Activated naive CD8-positive, alpha-beta T cell treated with anti-CD3 and anti-CD28 coated beads, Interleukin-2, amount 10 ng/mL, durations not matched to agents 7 days and 5 days (primary cell): ENCODE results near the gene KMT2A. TPM values are rescaled to one million over a fixed set of nuclear protein-coding genes. Genes with fewer than 3 reads are reported as not detected.

Source experiments
- ATAC-seq: fragments of 150-1000 bp; cut with Tn5 transposase; one replicate; pipeline ENCODE4 v1.10.0; 2021; ENCODE audit warnings: low read depth, moderate library complexity
- POLR2A ChIA-PET: fragments of 350-600 bp; sonication (Branson Sonifier 250); formaldehyde crosslinking; loops from one replicate; lab custom pipeline; 2021; ENCODE audit warnings: antibody characterized with exemption; lab: Charles Lee
- DNase-seq: peaks from one replicate; pipeline ENCODE4 v3.0.0; 2021
- H3K27ac Mint-ChIP-seq: one replicate; pipeline ENCODE4 v1.8.0; 2022; ENCODE audit warnings: mild to moderate bottlenecking, mixed read lengths
- H3K27me3 Mint-ChIP-seq: one replicate; pipeline ENCODE4 v1.8.0; 2022; ENCODE audit warnings: mild to moderate bottlenecking, moderate library complexity, mixed read lengths
- H3K36me3 Mint-ChIP-seq: one replicate; pipeline ENCODE4 v1.8.0; 2021; ENCODE audit warnings: mild to moderate bottlenecking, mixed read lengths
- H3K4me1 Mint-ChIP-seq: one replicate; pipeline ENCODE4 v1.8.0; 2021; ENCODE audit warnings: mixed read lengths
- H3K4me3 Mint-ChIP-seq: one replicate; pipeline ENCODE4 v1.8.0; 2022; ENCODE audit warnings: mild to moderate bottlenecking, moderate library complexity, mixed read lengths
- H3K9me3 Mint-ChIP-seq: one replicate; pipeline ENCODE4 v1.8.0; 2021; ENCODE audit warnings: mixed read lengths
- total RNA-seq, 2 experiments: library from RNA; stranded (reverse); gene quantifications; one replicate each; pipeline ENCODE4 v1.2.3, GENCODE V29; 2021

Gene KMT2A
- total RNA-seq, 2 experiments from 2014 or later = 117 to 126 TPM

GRCh38 chr11:118533769-118534729 is 97.8 kb downstream of the KMT2A start:
- ATAC-seq (no peak), DNase-seq (no peak)
- H3K9me3 Mint-ChIP-seq = no peaks in the 10 kb centered on the region
- H3K27ac Mint-ChIP-seq = no peak overlapping the region
- POLR2A ChIA-PET = interaction anchor here (1.0 kb wide), 1 partner anchor 39 kb away, joined by 3 read pairs; no protein-coding TSS in a partner anchor
- H3K27me3 Mint-ChIP-seq = no peaks in the 10 kb centered on the region
- no peak overlapping the region for H3K4me3 Mint-ChIP-seq
- H3K36me3 Mint-ChIP-seq = peaks cover 1% of the 10 kb centered on the region
- H3K4me1 Mint-ChIP-seq = peaks cover 13% of the 10 kb centered on the region

DNA sequence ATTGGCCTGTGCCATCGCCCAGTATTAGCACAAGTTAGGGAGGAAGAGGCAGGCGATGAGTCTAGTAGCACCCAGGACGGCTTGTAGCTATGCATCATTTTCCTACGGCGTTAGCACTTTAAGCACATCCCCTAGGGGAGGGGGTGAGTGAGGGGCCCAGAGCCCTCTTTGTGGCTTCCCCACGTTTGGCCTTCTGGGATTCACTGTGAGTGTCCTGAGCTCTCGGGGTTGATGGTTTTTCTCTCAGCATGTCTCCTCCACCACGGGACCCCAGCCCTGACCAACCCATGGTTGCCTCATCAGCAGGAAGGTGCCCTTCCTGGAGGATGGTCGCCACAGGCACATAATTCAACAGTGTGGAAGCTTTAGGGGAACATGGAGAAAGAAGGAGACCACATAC is 99.0 kb downstream of the KMT2A start:
- Mint-ChIP-seq H3K4me3 (no peak overlapping the region), H3K9me3 (no peaks in the 10 kb centered on the region), H3K36me3 (peaks cover 1% of the 10 kb centered on the region), H3K4me1 (peaks cover 6% of the 10 kb centered on the region), H3K27me3 (no peaks in the 10 kb centered on the region), H3K27ac (no peak overlapping the region)
- POLR2A ChIA-PET = no interaction called here
- DNase-seq = no peak
- ATAC-seq = no peak

- ATAC-seq (no peak), DNase-seq (no peak)
- Mint-ChIP-seq H3K36me3 (no peaks in the 10 kb centered on the region), H3K27me3 (no peaks in the 10 kb centered on the region), H3K9me3 (no peaks in the 10 kb centered on the region), H3K27ac (no peak overlapping the region), H3K4me3 (no peak overlapping the region), H3K4me1 (peaks cover 2% of the 10 kb centered on the region)
- POLR2A ChIA-PET = no interaction called here
Observed at GRCh38 chr11:118536726-118537125, 100.4 kb downstream of the KMT2A start.

GRCh38 chr11:118537409-118537980 is 101.2 kb downstream of the KMT2A start:
- Mint-ChIP-seq H3K27ac (no peak overlapping the region), H3K27me3 (no peaks in the 10 kb centered on the region), H3K4me3 (no peak overlapping the region), H3K9me3 (no peaks in the 10 kb centered on the region), H3K36me3 (no peaks in the 10 kb centered on the region), H3K4me1 (no peaks in the 10 kb centered on the region)
- no peak for ATAC-seq
- POLR2A ChIA-PET = no interaction called here
- no peak for DNase-seq

DNA sequence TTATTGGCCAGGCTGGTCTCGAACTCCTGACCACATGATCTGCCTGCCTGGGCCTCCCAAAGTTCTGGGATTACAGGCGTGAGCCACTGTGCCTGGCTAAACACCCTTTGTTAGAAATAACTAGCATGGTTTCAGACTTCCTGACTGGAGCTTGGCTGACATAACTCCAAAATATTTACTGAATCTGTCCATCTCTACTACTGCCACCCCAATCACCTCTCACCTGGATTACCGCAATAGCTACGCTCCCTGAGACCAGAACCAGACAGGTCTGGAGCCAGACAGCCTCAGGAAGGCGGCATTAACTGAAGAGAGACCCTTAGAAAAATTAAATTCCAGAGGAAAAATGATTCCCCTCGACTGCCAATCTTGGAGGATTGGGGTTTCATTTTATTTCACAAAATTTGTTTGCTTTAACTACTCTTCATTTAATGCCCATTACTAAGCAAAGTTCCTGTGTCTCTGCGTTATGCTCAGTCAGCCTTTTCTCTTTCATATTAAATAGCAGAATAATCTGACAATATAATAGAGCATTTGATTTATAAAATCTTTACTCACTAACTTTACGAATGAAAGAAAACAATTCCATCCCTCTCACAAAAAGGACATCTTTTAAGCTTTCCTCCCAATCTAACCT is 107.8 kb downstream of the KMT2A start:
- Mint-ChIP-seq H3K27me3 (no peaks in the 10 kb centered on the region), H3K9me3 (no peaks in the 10 kb centered on the region), H3K4me1 (no peaks in the 10 kb centered on the region), H3K27ac (no peak overlapping the region), H3K36me3 (peaks cover 1% of the 10 kb centered on the region), H3K4me3 (no peak overlapping the region)
- ATAC-seq = no peak
- no peak for DNase-seq
- POLR2A ChIA-PET = no interaction called here

GRCh38 chr11:118544647-118545010 is 108.3 kb downstream of the KMT2A start:
- Mint-ChIP-seq H3K27ac (no peak overlapping the region), H3K4me3 (no peak overlapping the region), H3K27me3 (no peaks in the 10 kb centered on the region), H3K36me3 (peaks cover 1% of the 10 kb centered on the region), H3K4me1 (no peaks in the 10 kb centered on the region), H3K9me3 (no peaks in the 10 kb centered on the region)
- POLR2A ChIA-PET = no interaction called here
- ATAC-seq = no peak
- no peak for DNase-seq

- H3K27me3 Mint-ChIP-seq = no peaks in the 10 kb centered on the region
- H3K27ac Mint-ChIP-seq = no peak overlapping the region
- DNase-seq (no peak), ATAC-seq (no peak)
- H3K4me1 Mint-ChIP-seq = no peaks in the 10 kb centered on the region
- peaks cover 3% of the 10 kb centered on the region for H3K36me3 Mint-ChIP-seq
- no peaks in the 10 kb centered on the region for H3K9me3 Mint-ChIP-seq
- POLR2A ChIA-PET = no interaction called here
- H3K4me3 Mint-ChIP-seq = no peak overlapping the region
Observed at GRCh38 chr11:118545533-118545932, 109.2 kb downstream of the KMT2A start.

DNA sequence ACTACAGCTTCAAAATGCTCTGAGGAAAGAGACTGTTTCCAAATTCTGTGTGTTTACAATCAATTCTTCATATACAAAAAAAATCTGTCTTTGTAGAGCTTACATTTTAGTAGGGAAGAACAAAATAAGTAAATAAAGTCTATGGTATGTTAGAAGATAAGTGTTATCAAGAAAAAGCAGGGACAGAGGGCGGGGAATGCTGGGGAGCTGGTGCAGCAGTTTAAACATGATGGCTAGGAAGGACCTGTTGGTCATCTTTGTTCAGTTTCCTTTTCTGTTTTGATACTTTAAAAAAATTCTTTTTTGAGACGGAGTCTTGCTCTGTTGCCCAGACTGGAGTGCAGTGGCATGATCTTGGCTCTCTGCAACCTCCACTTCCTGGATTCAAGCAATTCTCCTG is 110.8 kb downstream of the KMT2A start:
- DNase-seq (no peak), ATAC-seq (no peak)
- Mint-ChIP-seq H3K9me3 (no peaks in the 10 kb centered on the region), H3K27me3 (no peaks in the 10 kb centered on the region), H3K27ac (no peak overlapping the region), H3K36me3 (peaks cover 6% of the 10 kb centered on the region), H3K4me1 (no peaks in the 10 kb centered on the region), H3K4me3 (no peak overlapping the region)
- POLR2A ChIA-PET = interaction anchor here (0.6 to 0.7 kb wide), 2 partner anchors 27 to 468 kb away, joined by 3 to 4 read pairs; no protein-coding TSS in a partner anchor

GRCh38 chr11:118552341-118552740 is 116.0 kb downstream of the KMT2A start:
- DNase-seq = no peak
- POLR2A ChIA-PET = interaction anchor here (0.6 kb wide), 1 partner anchor 443 kb away, joined by 4 read pairs; no protein-coding TSS in a partner anchor
- no peaks in the 10 kb centered on the region for H3K4me1 Mint-ChIP-seq
- peaks cover 9% of the 10 kb centered on the region for H3K36me3 Mint-ChIP-seq
- H3K27ac Mint-ChIP-seq = no peak overlapping the region
- H3K4me3 Mint-ChIP-seq = no peak overlapping the region
- H3K27me3 Mint-ChIP-seq = no peaks in the 10 kb centered on the region
- no peaks in the 10 kb centered on the region for H3K9me3 Mint-ChIP-seq
- no peak for ATAC-seq

GRCh38 chr11:118560806-118561205 is 124.5 kb downstream of the KMT2A start:
- no peak overlapping the region for H3K4me3 Mint-ChIP-seq
- POLR2A ChIA-PET = interaction anchor here (0.7 kb wide), 1 partner anchor 1219 kb away, joined by 3 read pairs; no protein-coding TSS in a partner anchor
- no peaks in the 10 kb centered on the region for H3K36me3 Mint-ChIP-seq
- no peak overlapping the region for H3K27ac Mint-ChIP-seq
- no peaks in the 10 kb centered on the region for H3K27me3 Mint-ChIP-seq
- DNase-seq = no peak
- H3K4me1 Mint-ChIP-seq = peaks cover 15% of the 10 kb centered on the region
- no peak for ATAC-seq
- no peaks in the 10 kb centered on the region for H3K9me3 Mint-ChIP-seq

- POLR2A ChIA-PET = no interaction called here
- ATAC-seq = no peak
- peak overlapping the region; percentile 76 for H3K27ac Mint-ChIP-seq
- H3K4me3 Mint-ChIP-seq = peak overlapping the region; percentile 81
- DNase-seq = no peak
- peaks cover 19% of the 10 kb centered on the region for H3K4me1 Mint-ChIP-seq
- no peaks in the 10 kb centered on the region for H3K36me3 Mint-ChIP-seq
- H3K9me3 Mint-ChIP-seq = no peaks in the 10 kb centered on the region
- H3K27me3 Mint-ChIP-seq = no peaks in the 10 kb centered on the region
Observed at GRCh38 chr11:118565051-118565450, 128.8 kb downstream of the KMT2A start.

- DNase-seq (no peak), ATAC-seq (no peak)
- Mint-ChIP-seq H3K9me3 (no peaks in the 10 kb centered on the region), H3K27ac (no peak overlapping the region), H3K4me1 (peaks cover 32% of the 10 kb centered on the region), H3K27me3 (no peaks in the 10 kb centered on the region), H3K4me3 (no peak overlapping the region), H3K36me3 (peaks cover 9% of the 10 kb centered on the region)
- POLR2A ChIA-PET = interaction anchor here (0.6 kb wide), 1 partner anchor 321 kb away, joined by 3 read pairs; no protein-coding TSS in a partner anchor
Observed at GRCh38 chr11:118569670-118570069, 133.4 kb downstream of the KMT2A start.

GRCh38 chr11:118570787-118571186 is 134.5 kb downstream of the KMT2A start:
- DNase-seq (no peak), ATAC-seq (no peak)
- Mint-ChIP-seq H3K9me3 (no peaks in the 10 kb centered on the region), H3K27me3 (no peaks in the 10 kb centered on the region), H3K27ac (no peak overlapping the region), H3K4me3 (no peak overlapping the region), H3K36me3 (peaks cover 9% of the 10 kb centered on the region), H3K4me1 (peaks cover 36% of the 10 kb centered on the region)
- POLR2A ChIA-PET = no interaction called here
